PC-3 (cell line): ENCODE data around the gene CNKSR3.

Experiments
- CTCF ChIP-seq: fragments of 300-600 bp; sonication (generic); conservative IDR thresholded peaks from 2 replicates; pipeline ENCODE4 v1.5.1; 2017; ENCODE audit warnings: antibody characterized with exemption, low read depth, mild to moderate bottlenecking, low read length
- EZH2 ChIP-seq: fragments of 300-600 bp; sonication (generic); IDR thresholded peaks from one replicate; pipeline ENCODE4 v1.6.1; 2017; ENCODE audit warnings: antibody characterized with exemption, mild to moderate bottlenecking, low read length; ENCODE audit not compliant: unreplicated experiment

- no peak for TF ChIP-seq CTCF
- no peak for TF ChIP-seq EZH2
Observed at GRCh38 chr6:154402081-154402780, 108.3 kb downstream of the CNKSR3 start.
